K562 (cell line): Measurements from ENCODE around the gene POLR2B. TPM values are rescaled to one million over a fixed set of nuclear protein-coding genes. Genes with fewer than 3 reads are reported as not detected.
"Not testable (repeated sequence)": the region's sequence is repeated elsewhere in the genome, so short reads cannot be mapped to it uniquely, and the experiment has no call there.

ENCODE experiments used
- ATAC-seq: fragments of 200-7000 bp; cut with Tn5 transposase; 3 replicates; pipeline ENCODE4 v1.9.1; 2020; ENCODE audit warnings: moderate library complexity
- BruUV-seq: library from RNA; stranded (reverse); fragments of 400-500 nt; replicated peaks from 2 replicates; lab custom pipeline; 2021; lab: Mats Ljungman, UMichigan
- CTCF ChIA-PET: fragments of 300-600 bp; formaldehyde crosslinking; extraction: SDS; loops from one replicate; lab custom pipeline; 2021; ENCODE audit warnings: low intra/inter-chr PET ratio; lab: Yijun Ruan, JAX
- POLR2A ChIA-PET: fragments of 300-600, 350-650 bp; sonication (Branson Sonifier 250); formaldehyde crosslinking; extraction: SDS; loops from one replicate; lab custom pipeline; 2021; ENCODE audit warnings: antibody characterized with exemption, inconsistent platforms; lab: Yijun Ruan, JAX
- DNase-seq, 4 experiments: peaks; one replicate each; pipeline versions ENCODE4 v3.0.0 to v3.0.0-alpha.2; 2011 to 2018; ENCODE audit warnings: low spot score in 3 of 4, mixed read lengths in 3 of 4; ENCODE audit errors: extremely low read depth in 1 of 4
- FAIRE-seq: peaks from 2 replicates; lab custom pipeline; 2011; peaks lifted over from hg19 to GRCh38; lab: Jason Lieb, UNC
- H2AFZ ChIP-seq: 2 replicates; pipeline ENCODE4 v1.6.0; 2011; ENCODE audit warnings: low read depth, low read length, control low read depth, inconsistent platforms
- H3K27ac ChIP-seq: fragments of 200-600 bp; 3 replicates; pipeline ENCODE4 v1.8.0; 2011; ENCODE audit warnings: low read depth, mild to moderate bottlenecking, control low read depth, inconsistent platforms, low read length, moderate library complexity, mixed read lengths; ENCODE audit errors: extremely low read depth
- H3K27me3 ChIP-seq, 2 experiments: fragments of 300-600 bp in 1 of 2; 2 replicates in 1 of 2; 3 replicates in 1 of 2; pipeline versions ENCODE4 v1.6.0 to v1.8.0; 2011; ENCODE audit warnings: inconsistent platforms in 2 of 2, low read length in 2 of 2, mild to moderate bottlenecking in 1 of 2, mixed read lengths in 1 of 2, moderate library complexity in 1 of 2; ENCODE audit not compliant: control insufficient read depth in 2 of 2, insufficient read depth in 2 of 2
- H3K36me3 ChIP-seq: fragments of 300-600 bp; 3 replicates; pipeline ENCODE4 v1.8.0; 2011; ENCODE audit warnings: mild to moderate bottlenecking, low read length, inconsistent platforms; ENCODE audit not compliant: control insufficient read depth, insufficient read depth
- H3K4me1 ChIP-seq, 2 experiments: fragments of 200-600 bp in 1 of 2; replicated peaks in 1 of 2; 2 replicates in 1 of 2; 3 replicates in 1 of 2; pipeline versions ENCODE4 v1.5.1 to v1.8.0; 2011; ENCODE audit warnings: inconsistent platforms in 2 of 2, low read length in 2 of 2, mild to moderate bottlenecking in 1 of 2, mixed read lengths in 1 of 2, moderate library complexity in 1 of 2; ENCODE audit not compliant: control insufficient read depth in 2 of 2, insufficient read depth in 2 of 2
- H3K4me2 ChIP-seq: 2 replicates; pipeline ENCODE4 v1.6.1; 2011; ENCODE audit warnings: low read length, control low read depth, inconsistent platforms, mixed read lengths; ENCODE audit not compliant: insufficient read depth
- H3K4me3 ChIP-seq: fragments of 200-600 bp; sonication (generic), shearing (Covaris generic); 2 replicates; pipeline ENCODE4 v1.5.1; 2016; ENCODE audit warnings: control low read depth, inconsistent platforms
- H3K79me2 ChIP-seq: fragments of 200-600 bp; 3 replicates; pipeline ENCODE4 v1.8.0; 2011; ENCODE audit warnings: low read length, inconsistent platforms; ENCODE audit not compliant: control insufficient read depth, insufficient read depth
- H3K9ac ChIP-seq, 2 experiments: 2 replicates each; pipeline versions ENCODE4 v1.6.0 to v1.6.1; 2011; ENCODE audit warnings: low read depth in 2 of 2, low read length in 2 of 2, control low read depth in 1 of 2, inconsistent platforms in 1 of 2, mild to moderate bottlenecking in 1 of 2, mixed read lengths in 1 of 2; ENCODE audit not compliant: insufficient read depth in 1 of 2
- H3K9me1 ChIP-seq: one replicate; pipeline ENCODE4 v1.6.0; 2011; ENCODE audit warnings: inconsistent platforms, mild to moderate bottlenecking, low read length, moderate library complexity; ENCODE audit not compliant: control insufficient read depth, insufficient read depth
- H3K9me3 ChIP-seq: replicated peaks from 2 replicates; pipeline ENCODE4 v1.5.1; 2011; ENCODE audit warnings: low read depth, low read length, inconsistent platforms; ENCODE audit not compliant: control insufficient read depth, insufficient read depth
- H4K20me1 ChIP-seq: replicated peaks from 2 replicates; pipeline ENCODE4 v1.6.1; 2011; ENCODE audit warnings: low read length, inconsistent platforms, mixed read lengths; ENCODE audit not compliant: control insufficient read depth, insufficient read depth
- BCL6 ChIP-seq: fragments of 250-450 bp; sonication (Bioruptor Pico); IDR thresholded peaks from 2 replicates; pipeline ENCODE4 v1.4.0; 2020
- CHD4 ChIP-seq: fragments of 200-600 bp; sonication (generic); IDR thresholded peaks from 3 replicates; pipeline ENCODE4 v1.6.1; 2012; ENCODE audit warnings: low read depth, mild to moderate bottlenecking, mixed read lengths, low read length, inconsistent platforms; ENCODE audit not compliant: insufficient read depth, insufficient replicate concordance, poor library complexity, severe bottlenecking
- GATAD2B ChIP-seq: fragments of 450-650 bp; IDR thresholded peaks from 2 replicates; pipeline ENCODE4 v1.6.1; 2017; ENCODE audit warnings: mild to moderate bottlenecking, borderline replicate concordance
- HMGN3 ChIP-seq: IDR thresholded peaks from 2 replicates; pipeline ENCODE4 v1.6.1; 2011; ENCODE audit warnings: borderline replicate concordance, low read depth, mild to moderate bottlenecking, mixed read lengths, low read length; ENCODE audit not compliant: insufficient read length; ENCODE audit errors: extremely low read depth
- MBD2 ChIP-seq: sonication (generic); IDR thresholded peaks from 2 replicates; pipeline ENCODE4 v1.6.1; 2016; ENCODE audit warnings: low read depth, borderline replicate concordance
- POLR2B ChIP-seq: fragments of 450-650 bp; IDR thresholded peaks from 2 replicates; pipeline ENCODE4 v1.6.1; 2018; ENCODE audit warnings: low read depth; ENCODE audit not compliant: partially characterized antibody
- RFX1 ChIP-seq: fragments of 450-650 bp; IDR thresholded peaks from 2 replicates; pipeline ENCODE4 v1.6.1; 2016; ENCODE audit warnings: mild to moderate bottlenecking, moderate library complexity
- ZBTB17 ChIP-seq: fragments of 450-650 bp; formaldehyde crosslinking; IDR thresholded peaks from 2 replicates; pipeline ENCODE4 v1.4.0; 2020; ENCODE audit warnings: mild to moderate bottlenecking
- ZNF431 ChIP-seq: sonication (generic); formaldehyde crosslinking; IDR thresholded peaks from 2 replicates; pipeline ENCODE4 v1.8.0; 2022; ENCODE audit warnings: mild to moderate bottlenecking, missing genetic modification reagents
- ZNF589 ChIP-seq: fragments of 200-800 bp; sonication (Bioruptor generic); IDR thresholded peaks from 2 replicates; pipeline ENCODE4 v1.6.1; 2016; ENCODE audit warnings: low read depth, missing genetic modification characterization, missing compliant biosample characterization
- WGBS: fragments of 100-300 bp; shearing (Covaris generic); methylation state at CpG from one replicate; pipeline ENCODE4 v1.1.6; 2016; ENCODE audit warnings: low coverage, mixed read lengths; ENCODE audit not compliant: insufficient coverage; ENCODE audit errors: missing lambda C conversion rate; 5-methylcytosine and 5-hydroxymethylcytosine counted together
- in situ Hi-C: fragments of 300-500 bp; cut with MboI; formaldehyde crosslinking; loops from 4 replicates; pipeline ENCODE4 v1.15.0; 2018; ENCODE audit warnings: inconsistent platforms, mixed read lengths
- intact Hi-C: fragments of 100-400 bp; cut with micrococcal nuclease; formaldehyde crosslinking; loops from 2 replicates; pipeline ENCODE4 v1.14.2; 2022
- polyA plus RNA-seq, 8 experiments: library from polyadenylated mRNA; depleted of rRNA in 4 of 8; stranded (reverse) in 5 of 8; unstranded in 3 of 8; fragments of >200 nt; fragmentation: Nextera tagmentation in 2 of 8; fragmentation: Illumina TruSeq in 1 of 8; extraction: Ambion mirVana in 2 of 8; extraction: Trizol in 1 of 8; gene quantifications; 2 replicates each; pipeline versions ENCODE4 v1.2.1 to v1.2.3, GENCODE V29; 2011 to 2014; ENCODE audit warnings: inconsistent platforms in 1 of 8, missing spikeins in 1 of 8
- total RNA-seq, 7 experiments: library from RNA; depleted of rRNA in 6 of 7; stranded (reverse); fragments of >200 nt in 6 of 7; fragmentation: Illumina TruSeq in 2 of 7; extraction: Trizol in 2 of 7; gene quantifications; 2 replicates each; pipeline versions ENCODE4 v1.2.1 to v1.2.3, GENCODE V29; 2011 to 2021; ENCODE audit warnings: low replicate concordance in 1 of 7
- TF ChIP-seq, protein P1 (sequence below): fragments of 450-650 bp; formaldehyde crosslinking; IDR thresholded peaks from 2 replicates; pipeline ENCODE4 v1.4.0; 2020; ENCODE audit warnings: mild to moderate bottlenecking, moderate library complexity
- TF ChIP-seq, protein P2 (sequence below): fragments of 200-800 bp; sonication (Bioruptor generic); IDR thresholded peaks from 2 replicates; pipeline ENCODE4 v1.6.1; 2017; ENCODE audit warnings: missing genetic modification characterization, missing compliant biosample characterization

The POLR2B gene
- total and polyA plus RNA-seq, 9 of the 15 experiments (the other 6 are each of a cell fraction or from before 2014, with no cell fraction given): 60.9 to 208 (median 142) TPM

DNA sequence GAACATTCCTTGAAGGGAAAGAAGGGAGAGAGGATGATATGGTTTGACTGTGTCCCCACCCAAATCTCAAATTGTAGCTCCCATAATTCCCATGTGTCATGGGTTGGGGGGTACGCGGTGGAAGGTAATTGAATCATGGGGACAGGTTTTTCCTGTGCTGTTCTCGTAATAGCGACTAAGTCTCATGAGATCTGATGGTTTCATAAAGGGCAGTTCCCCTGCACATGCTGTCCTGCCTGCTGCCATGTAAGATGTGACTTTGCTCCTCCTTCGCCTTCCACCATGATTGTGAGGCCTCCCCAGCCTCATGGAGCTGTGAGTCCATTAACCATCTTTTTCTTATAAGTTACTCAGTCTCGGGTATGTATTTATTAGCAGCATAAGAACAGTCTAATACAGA is 68.3 kb downstream of the POLR2B start:
- BruUV-seq, POLR2A ChIA-PET, ATAC-seq, H3K4me2 ChIP-seq, H3K79me2 ChIP-seq, FAIRE-seq, H3K9me3 ChIP-seq, H3K9me1 ChIP-seq, H3K4me1 ChIP-seq, H3K27ac ChIP-seq, H3K36me3 ChIP-seq, H3K4me3 ChIP-seq, intact Hi-C loops, in situ Hi-C loops, H4K20me1 ChIP-seq, CTCF ChIA-PET, H3K9ac ChIP-seq, DNase-seq, H2AFZ ChIP-seq: not testable (repeated sequence)
- peak; percentile 82 for TF ChIP-seq ZNF431 (CRISPR knock-in tag)
- WGBS: 0% methylated on average over 4 of the region's 6 CpGs
- peaks cover 7 to 16% of the 10 kb centered on the region in 2 experiments for H3K27me3 ChIP-seq

DNA sequence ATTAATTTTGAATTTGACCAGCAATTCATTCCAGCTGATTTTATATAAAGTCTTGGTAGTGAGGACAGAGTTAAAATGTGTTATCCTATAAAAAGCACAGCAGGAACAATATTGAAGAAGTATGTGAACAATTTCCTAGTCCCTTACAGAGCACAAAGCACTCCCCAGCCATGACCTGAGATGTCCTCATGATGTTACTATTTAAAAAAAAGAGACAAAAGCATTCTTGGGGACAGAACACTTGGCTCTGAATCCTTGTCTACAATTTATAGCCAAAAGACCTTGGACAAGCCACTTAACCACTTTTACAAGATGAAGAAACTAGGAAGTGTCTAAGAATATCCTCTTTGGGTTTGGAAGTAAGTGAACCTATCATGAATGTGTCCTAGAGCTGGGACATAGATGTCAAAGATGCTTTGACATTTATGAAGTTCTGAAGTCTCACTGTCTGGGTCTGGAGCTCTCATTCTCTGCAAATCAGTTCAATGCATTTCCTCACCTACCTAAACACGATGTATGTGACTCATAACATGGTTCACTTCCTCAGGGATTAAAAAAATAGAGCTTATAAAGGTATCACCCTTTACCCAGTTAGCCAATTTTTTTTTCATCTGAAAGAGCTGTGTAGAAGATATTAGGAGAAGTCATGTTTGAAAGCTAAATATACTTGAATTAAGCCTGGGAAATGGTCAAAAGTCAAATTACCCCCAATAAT is 70.1 kb downstream of the POLR2B start:
- no TSS peak for BruUV-seq
- FAIRE-seq: no peak
- intact Hi-C loops: no loop called here
- TF ChIP-seq ZNF589 (no peak), MBD2 (no peak), RFX1 (no peak), HMGN3 (no peak), CHD4 (no peak), ZBTB17 (CRISPR knock-in tag) (no peak), BCL6 (CRISPR knock-in tag) (no peak), GATAD2B (no peak), POLR2B (no peak)
- TF ChIP-seq, protein P1, sequence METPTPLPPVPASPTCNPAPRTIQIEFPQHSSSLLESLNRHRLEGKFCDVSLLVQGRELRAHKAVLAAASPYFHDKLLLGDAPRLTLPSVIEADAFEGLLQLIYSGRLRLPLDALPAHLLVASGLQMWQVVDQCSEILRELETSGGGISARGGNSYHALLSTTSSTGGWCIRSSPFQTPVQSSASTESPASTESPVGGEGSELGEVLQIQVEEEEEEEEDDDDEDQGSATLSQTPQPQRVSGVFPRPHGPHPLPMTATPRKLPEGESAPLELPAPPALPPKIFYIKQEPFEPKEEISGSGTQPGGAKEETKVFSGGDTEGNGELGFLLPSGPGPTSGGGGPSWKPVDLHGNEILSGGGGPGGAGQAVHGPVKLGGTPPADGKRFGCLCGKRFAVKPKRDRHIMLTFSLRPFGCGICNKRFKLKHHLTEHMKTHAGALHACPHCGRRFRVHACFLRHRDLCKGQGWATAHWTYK (CRISPR knock-in tag): no peak
- TF ChIP-seq, protein P2, sequence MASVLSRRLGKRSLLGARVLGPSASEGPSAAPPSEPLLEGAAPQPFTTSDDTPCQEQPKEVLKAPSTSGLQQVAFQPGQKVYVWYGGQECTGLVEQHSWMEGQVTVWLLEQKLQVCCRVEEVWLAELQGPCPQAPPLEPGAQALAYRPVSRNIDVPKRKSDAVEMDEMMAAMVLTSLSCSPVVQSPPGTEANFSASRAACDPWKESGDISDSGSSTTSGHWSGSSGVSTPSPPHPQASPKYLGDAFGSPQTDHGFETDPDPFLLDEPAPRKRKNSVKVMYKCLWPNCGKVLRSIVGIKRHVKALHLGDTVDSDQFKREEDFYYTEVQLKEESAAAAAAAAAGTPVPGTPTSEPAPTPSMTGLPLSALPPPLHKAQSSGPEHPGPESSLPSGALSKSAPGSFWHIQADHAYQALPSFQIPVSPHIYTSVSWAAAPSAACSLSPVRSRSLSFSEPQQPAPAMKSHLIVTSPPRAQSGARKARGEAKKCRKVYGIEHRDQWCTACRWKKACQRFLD (CRISPR knock-in tag): no peak

More for the DNA sequence above, 70.1 kb downstream of the POLR2B start:
- DNase-seq (no peak), ATAC-seq (no peak)
- Histone ChIP-seq H3K4me3 (no peak overlapping the region), H4K20me1 (no peaks in the 10 kb centered on the region), H2AFZ (no peak overlapping the region), H3K9me3 (no peaks in the 10 kb centered on the region), H3K4me2 (no peak overlapping the region), H3K4me1 (no peaks in the 10 kb centered on the region), H3K79me2 (no peaks in the 10 kb centered on the region), H3K9ac (no peak overlapping the region), H3K9me1 (no peaks in the 10 kb centered on the region), H3K36me3 (no peaks in the 10 kb centered on the region), H3K27me3 (peaks cover 7 to 21% of the 10 kb centered on the region in 2 experiments; a peak in 4 of 5 replicates), H3K27ac (no peak overlapping the region)
- CTCF ChIA-PET: no interaction called here
- in situ Hi-C loops: no loop called here
- POLR2A ChIA-PET: interaction anchor here (0.6 to 1.8 kb wide), 2 partner anchors 12 to 222 kb away, joined by 4 to 6 read pairs; no protein-coding TSS in a partner anchor
- WGBS: 0% methylated on average over 1 of the region's 1 CpG
